Mesendoderm (in vitro differentiated cells): ENCODE data around the gene CACNA1C.

Experiments
- DNase-seq: peaks from one replicate; pipeline ENCODE4 v3.0.0; 2013
- H2AK5ac ChIP-seq: 2 replicates; pipeline ENCODE4 v1.6.1; 2013; ENCODE audit warnings: low read length, inconsistent platforms
- H2BK120ac ChIP-seq: 2 replicates; pipeline ENCODE4 v1.6.1; 2013; ENCODE audit warnings: low read depth, mild to moderate bottlenecking, low read length, moderate library complexity, mixed read lengths
- H2BK15ac ChIP-seq: replicated peaks from 2 replicates; pipeline ENCODE4 v1.6.1; 2013; ENCODE audit warnings: low read depth, mild to moderate bottlenecking, moderate library complexity
- H2BK5ac ChIP-seq: 2 replicates; pipeline ENCODE4 v1.6.1; 2013; ENCODE audit warnings: low read length, inconsistent platforms
- H3K18ac ChIP-seq: 2 replicates; pipeline ENCODE4 v1.6.1; 2013; ENCODE audit warnings: mild to moderate bottlenecking, low read length, mixed read lengths
- H3K23ac ChIP-seq: one replicate; pipeline ENCODE4 v1.6.1; 2013; ENCODE audit warnings: low read length
- H3K27ac ChIP-seq: 2 replicates; pipeline ENCODE4 v1.5.1; 2013; ENCODE audit warnings: low read depth, mild to moderate bottlenecking, inconsistent platforms, low read length, moderate library complexity
- H3K27me3 ChIP-seq: 2 replicates; pipeline ENCODE4 v1.6.1; 2013; ENCODE audit warnings: low read length, control low read depth, mild to moderate bottlenecking, inconsistent platforms; ENCODE audit not compliant: insufficient read depth, poor library complexity
- H3K36me3 ChIP-seq: 2 replicates; pipeline ENCODE4 v1.6.1; 2013; ENCODE audit warnings: low read length, inconsistent platforms; ENCODE audit not compliant: control insufficient read depth, insufficient read depth
- H3K4ac ChIP-seq: one replicate; pipeline ENCODE4 v1.6.1; 2013; ENCODE audit warnings: low read depth, mild to moderate bottlenecking, low read length, moderate library complexity
- H3K4me1 ChIP-seq: 2 replicates; pipeline ENCODE4 v1.6.1; 2013; ENCODE audit warnings: low read depth, low read length, inconsistent platforms; ENCODE audit not compliant: control insufficient read depth
- H3K4me2 ChIP-seq: 2 replicates; pipeline ENCODE4 v1.6.1; 2013; ENCODE audit warnings: low read length
- H3K4me3 ChIP-seq: 2 replicates; pipeline ENCODE4 v1.5.1; 2013; ENCODE audit warnings: mild to moderate bottlenecking, low read length
- H3K56ac ChIP-seq: one replicate; pipeline ENCODE4 v1.6.1; 2013; ENCODE audit warnings: low read length
- H3K79me1 ChIP-seq: 2 replicates; pipeline ENCODE4 v1.6.1; 2013; ENCODE audit warnings: low read length, inconsistent platforms
- H3K79me2 ChIP-seq: 2 replicates; pipeline ENCODE4 v1.6.1; 2013; ENCODE audit warnings: mild to moderate bottlenecking, low read length; ENCODE audit not compliant: control insufficient read depth, insufficient read depth
- H3K9ac ChIP-seq: 2 replicates; pipeline ENCODE4 v1.6.1; 2013; ENCODE audit warnings: low read length, inconsistent platforms
- H4K5ac ChIP-seq: one replicate; pipeline ENCODE4 v1.6.1; 2013; ENCODE audit warnings: low read length
- H4K8ac ChIP-seq: one replicate; pipeline ENCODE4 v1.6.1; 2013; ENCODE audit warnings: low read depth, mild to moderate bottlenecking, control low read depth, low read length, moderate library complexity
- WGBS: extraction: QIAGEN DNeasy Blood & Tissue Kit; methylation state at CpG from one replicate; pipeline ENCODE4 v1.1.7; 2013; ENCODE audit warnings: low lambda C conversion rate, missing lambda C conversion rate; ENCODE audit not compliant: insufficient coverage; ENCODE audit errors: extremely low coverage; 5-methylcytosine and 5-hydroxymethylcytosine counted together

Gene CACNA1C

DNA sequence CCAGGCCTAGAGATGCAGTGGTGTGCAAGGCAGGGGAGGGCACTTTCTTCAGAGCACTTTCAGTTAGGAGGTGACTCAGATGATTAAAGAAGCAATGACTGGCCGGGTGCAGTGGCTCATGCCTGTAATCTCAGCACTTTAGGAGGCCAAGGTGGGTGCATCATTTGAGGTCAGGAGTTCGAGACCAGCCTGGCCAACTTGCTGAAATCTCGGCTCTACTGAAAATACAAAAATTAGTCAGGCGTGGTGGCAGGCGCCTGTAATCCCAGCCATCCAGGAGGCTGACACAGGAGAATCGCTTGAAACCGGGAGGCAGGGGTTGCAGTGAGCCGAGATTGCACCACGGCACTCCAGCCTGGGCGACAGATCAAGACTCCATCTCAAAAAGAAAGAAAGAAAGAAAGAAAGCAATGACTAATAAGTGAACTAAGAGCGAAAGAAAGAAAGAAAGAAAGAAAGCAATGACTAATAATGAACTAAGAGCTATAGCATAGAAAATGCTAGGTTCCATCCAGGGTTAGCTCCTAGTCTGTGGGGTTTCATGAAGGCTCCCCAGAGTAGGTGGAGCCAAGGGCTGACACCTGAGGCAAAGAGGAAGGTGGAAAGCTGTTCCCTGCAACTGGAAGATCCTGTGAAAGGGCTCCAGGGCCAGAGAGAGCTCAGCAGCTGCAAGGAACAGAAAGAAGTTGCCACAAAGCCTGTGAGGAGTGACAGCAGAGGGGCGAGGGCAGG is 334.5 kb downstream of the CACNA1C start:
- no CpG with 5 or more reads among the region's 12 CpGs for WGBS
- peaks cover 15% of the 10 kb centered on the region for H3K4me1 ChIP-seq
- H3K79me2 ChIP-seq, result no peaks in the 10 kb centered on the region

GRCh38 chr12:2389079-2389790 is 336.4 kb downstream of the CACNA1C start:
- no peak overlapping the region for H3K27ac ChIP-seq
- H3K23ac ChIP-seq, result no peak overlapping the region
- no peak overlapping the region for H3K18ac ChIP-seq
- H3K4me1 ChIP-seq, result peaks cover 4% of the 10 kb centered on the region
- no peak overlapping the region for H4K8ac ChIP-seq
- DNase-seq, result no peak
- H3K4ac ChIP-seq, result no peak overlapping the region
- no peak overlapping the region for H3K9ac ChIP-seq
- no peak overlapping the region for H2BK15ac ChIP-seq
- H3K79me2 ChIP-seq, result no peaks in the 10 kb centered on the region
- no peak overlapping the region for H3K4me3 ChIP-seq
- no peak overlapping the region for H2BK5ac ChIP-seq
- H3K79me1 ChIP-seq, result no peaks in the 10 kb centered on the region
- H2AK5ac ChIP-seq, result no peak overlapping the region
- no peak overlapping the region for H3K4me2 ChIP-seq
- no peak overlapping the region for H3K56ac ChIP-seq
- no CpG with 5 or more reads among the region's 5 CpGs for WGBS
- no peaks in the 10 kb centered on the region for H3K27me3 ChIP-seq
- H4K5ac ChIP-seq, result no peak overlapping the region
- no peaks in the 10 kb centered on the region for H3K36me3 ChIP-seq
- no peak overlapping the region for H2BK120ac ChIP-seq

More for the DNA sequence above, 334.5 kb downstream of the CACNA1C start:
- Histone ChIP-seq H3K18ac (no peak overlapping the region), H3K56ac (no peak overlapping the region), H3K36me3 (no peaks in the 10 kb centered on the region), H3K79me1 (no peaks in the 10 kb centered on the region), H2AK5ac (no peak overlapping the region), H3K9ac (no peak overlapping the region), H3K4ac (no peak overlapping the region), H3K4me2 (no peak overlapping the region), H2BK120ac (no peak overlapping the region), H4K5ac (no peak overlapping the region), H3K4me3 (no peak overlapping the region), H3K27me3 (no peaks in the 10 kb centered on the region), H2BK15ac (no peak overlapping the region), H3K27ac (no peak overlapping the region), H4K8ac (no peak overlapping the region), H3K23ac (no peak overlapping the region), H2BK5ac (no peak overlapping the region)
- DNase-seq, result no peak

DNA sequence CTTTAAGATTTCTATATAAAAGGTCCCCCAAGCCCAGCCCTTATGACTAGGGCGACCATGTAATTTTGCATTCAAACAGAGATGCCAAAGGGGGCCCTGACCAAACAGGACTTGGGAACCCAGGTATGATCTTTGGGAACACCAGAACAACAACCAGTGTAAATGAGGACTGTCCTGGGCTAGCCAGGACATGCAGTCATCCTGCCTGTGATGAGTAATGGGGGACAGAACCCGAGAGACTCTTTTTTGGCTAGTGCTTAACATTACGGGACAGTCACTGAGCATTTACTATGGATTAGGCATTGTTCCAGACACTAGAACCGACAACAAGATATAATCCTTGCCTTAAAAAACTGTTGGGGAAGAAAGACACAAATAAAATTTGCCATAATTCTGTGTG is 337.3 kb downstream of the CACNA1C start:
- H3K36me3 ChIP-seq, result no peaks in the 10 kb centered on the region
- no peak overlapping the region for H2AK5ac ChIP-seq
- no peak overlapping the region for H3K23ac ChIP-seq
- H3K4me3 ChIP-seq, result no peak overlapping the region
- H3K27ac ChIP-seq, result no peak overlapping the region
- H3K4ac ChIP-seq, result no peak overlapping the region
- no peak overlapping the region for H4K5ac ChIP-seq
- no peak overlapping the region for H2BK15ac ChIP-seq
- H3K79me2 ChIP-seq, result no peaks in the 10 kb centered on the region
- WGBS, result no CpG with 5 or more reads among the region's 4 CpGs
- no peaks in the 10 kb centered on the region for H3K79me1 ChIP-seq
- no peak for DNase-seq
- H3K4me2 ChIP-seq, result no peak overlapping the region
- no peak overlapping the region for H2BK5ac ChIP-seq
- no peak overlapping the region for H3K18ac ChIP-seq
- no peaks in the 10 kb centered on the region for H3K27me3 ChIP-seq
- H4K8ac ChIP-seq, result no peak overlapping the region
- H3K56ac ChIP-seq, result no peak overlapping the region
- no peak overlapping the region for H2BK120ac ChIP-seq
- H3K9ac ChIP-seq, result no peak overlapping the region
- no peaks in the 10 kb centered on the region for H3K4me1 ChIP-seq

DNA sequence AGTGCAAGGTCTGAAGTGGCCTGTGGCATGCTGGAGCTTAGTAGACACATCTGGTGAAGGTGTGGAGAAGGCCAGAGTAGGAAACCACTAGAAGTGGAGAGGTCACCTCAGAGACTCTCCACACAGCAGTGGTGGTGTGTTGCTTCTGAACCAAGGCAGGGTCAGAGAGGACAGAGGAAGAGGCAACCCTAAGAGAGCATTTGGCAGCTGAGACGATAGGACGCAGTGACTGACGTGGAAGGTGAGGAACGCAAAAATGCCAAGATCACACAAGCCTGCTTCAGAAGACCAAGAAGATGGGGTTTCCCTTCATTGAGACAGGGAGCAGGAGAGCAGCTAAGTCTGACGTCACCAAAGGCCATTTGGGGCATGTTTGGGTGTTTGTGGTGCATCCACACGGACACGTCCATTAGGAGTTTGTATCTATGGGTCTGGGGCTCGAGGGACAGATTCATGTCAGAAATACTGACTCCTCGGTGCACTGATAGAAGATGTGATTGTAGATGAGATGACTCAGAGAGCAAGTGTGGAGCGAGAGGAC is 338.1 kb downstream of the CACNA1C start:
- Histone ChIP-seq H3K18ac (no peak overlapping the region), H3K23ac (peak overlapping the region; percentile 45), H3K79me2 (no peaks in the 10 kb centered on the region), H3K56ac (no peak overlapping the region), H2AK5ac (no peak overlapping the region), H2BK15ac (no peak overlapping the region), H2BK120ac (no peak overlapping the region), H3K4me3 (no peak overlapping the region), H3K27me3 (no peaks in the 10 kb centered on the region), H3K9ac (no peak overlapping the region), H2BK5ac (no peak overlapping the region), H3K36me3 (no peaks in the 10 kb centered on the region), H3K4ac (no peak overlapping the region), H3K79me1 (no peaks in the 10 kb centered on the region), H3K27ac (no peak overlapping the region), H3K4me2 (no peak overlapping the region), H4K5ac (no peak overlapping the region), H4K8ac (no peak overlapping the region), H3K4me1 (no peaks in the 10 kb centered on the region)
- DNase-seq, result no peak
- no CpG with 5 or more reads among the region's 10 CpGs for WGBS

DNA sequence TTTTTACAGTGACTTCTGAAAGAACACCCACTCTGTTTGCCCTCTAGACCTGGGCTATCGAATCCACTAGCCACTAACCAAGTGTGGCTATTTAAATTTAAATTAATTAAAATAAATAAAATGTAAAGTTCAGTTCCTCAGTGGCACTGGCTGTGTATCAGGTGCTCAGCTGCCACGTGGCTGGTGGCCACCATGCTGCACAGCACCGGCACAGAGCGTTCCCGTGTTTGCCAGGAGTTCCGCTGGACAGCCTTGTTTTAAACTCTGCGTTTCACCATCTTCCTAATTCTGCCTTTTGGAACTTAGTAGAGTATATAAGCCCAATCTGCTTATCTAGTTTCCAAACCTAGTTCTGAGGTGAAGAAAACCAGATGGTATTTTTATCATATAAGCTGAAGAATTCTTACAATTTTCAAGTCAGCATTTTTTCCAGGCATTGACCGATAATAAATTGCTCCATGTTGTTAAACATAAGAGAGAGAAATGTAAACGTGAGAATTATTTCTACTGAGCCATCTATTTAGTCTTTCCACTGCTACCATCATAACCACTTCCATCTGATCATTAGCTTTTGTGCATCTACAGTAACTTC is 339.0 kb downstream of the CACNA1C start:
- Histone ChIP-seq H3K18ac (no peak overlapping the region), H3K79me1 (no peaks in the 10 kb centered on the region), H3K79me2 (no peaks in the 10 kb centered on the region), H3K56ac (no peak overlapping the region), H3K27me3 (no peaks in the 10 kb centered on the region), H3K27ac (no peak overlapping the region), H3K4me2 (no peak overlapping the region), H2BK120ac (no peak overlapping the region), H3K36me3 (no peaks in the 10 kb centered on the region), H2BK5ac (no peak overlapping the region), H3K23ac (no peak overlapping the region), H2BK15ac (no peak overlapping the region), H4K8ac (no peak overlapping the region), H4K5ac (no peak overlapping the region), H3K4ac (no peak overlapping the region), H3K4me1 (no peaks in the 10 kb centered on the region), H3K4me3 (no peak overlapping the region), H3K9ac (no peak overlapping the region), H2AK5ac (no peak overlapping the region)
- DNase-seq, result no peak
- WGBS, result no CpG with 5 or more reads among the region's 9 CpGs
